NB4 (cell line): Measurements from ENCODE around the gene KCNQ2.

Source experiments
- POLR2A ChIP-seq: IDR thresholded peaks from 2 replicates; pipeline ENCODE4 v1.6.1; 2011; ENCODE audit warnings: mild to moderate bottlenecking; ENCODE audit not compliant: insufficient read length; ENCODE audit errors: extremely low read depth
- TF ChIP-seq, protein P1 (sequence below): IDR thresholded peaks from one replicate; pipeline ENCODE4 v1.5.1; 2012; ENCODE audit warnings: low read depth, low read length
- TF ChIP-seq, protein P2 (sequence below): IDR thresholded peaks from 2 replicates; pipeline ENCODE4 v1.6.1; 2011; ENCODE audit warnings: low read depth, low read length

DNA sequence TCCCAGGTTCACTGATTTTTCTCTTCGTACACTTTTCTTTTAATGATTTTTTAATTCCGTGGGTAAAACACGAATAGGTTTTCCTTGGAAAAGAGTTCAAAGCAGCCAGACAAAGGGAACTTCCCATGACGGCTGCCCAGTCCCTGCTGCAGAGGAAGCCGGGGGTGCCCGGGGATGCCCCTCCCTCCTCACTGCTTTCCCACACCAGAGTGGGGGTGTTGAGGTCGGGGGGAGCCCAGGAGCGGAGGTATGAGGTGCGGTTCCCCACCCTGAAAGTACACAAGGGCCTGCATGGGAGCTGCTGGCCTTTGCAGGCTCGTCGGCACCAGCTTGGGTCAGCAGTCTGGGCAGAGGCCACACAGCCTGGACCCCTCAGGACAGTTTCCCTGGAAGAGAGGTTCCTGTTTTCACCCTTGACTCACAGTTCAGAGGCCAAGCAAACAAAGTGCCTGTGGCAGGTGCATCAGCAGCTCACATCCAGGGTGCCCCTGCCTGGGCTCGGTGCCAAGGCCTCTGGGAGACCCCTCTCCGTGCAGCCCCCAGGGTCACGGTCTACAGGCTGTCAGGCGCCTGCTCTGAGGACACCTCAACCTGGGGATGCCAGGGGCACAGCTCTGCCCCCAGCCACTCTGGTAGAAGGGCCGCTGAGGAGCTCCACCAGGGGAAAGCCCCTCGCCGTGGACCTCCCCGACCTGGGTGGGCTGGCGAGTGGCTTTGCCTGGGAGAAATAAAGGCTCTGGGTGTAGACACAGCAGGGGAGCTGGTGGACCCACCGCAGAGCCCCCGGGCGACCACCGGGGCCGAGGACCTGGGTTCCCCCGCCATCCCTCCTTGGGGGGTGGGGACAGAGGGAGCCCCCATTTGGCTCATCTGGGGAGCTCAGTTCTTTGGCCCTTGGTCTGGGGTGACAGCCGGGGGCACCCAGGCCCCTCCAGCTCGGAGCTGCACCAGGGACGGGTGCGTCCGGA, 95.9 kb downstream of the KCNQ2 start:
- TF ChIP-seq, protein P1, sequence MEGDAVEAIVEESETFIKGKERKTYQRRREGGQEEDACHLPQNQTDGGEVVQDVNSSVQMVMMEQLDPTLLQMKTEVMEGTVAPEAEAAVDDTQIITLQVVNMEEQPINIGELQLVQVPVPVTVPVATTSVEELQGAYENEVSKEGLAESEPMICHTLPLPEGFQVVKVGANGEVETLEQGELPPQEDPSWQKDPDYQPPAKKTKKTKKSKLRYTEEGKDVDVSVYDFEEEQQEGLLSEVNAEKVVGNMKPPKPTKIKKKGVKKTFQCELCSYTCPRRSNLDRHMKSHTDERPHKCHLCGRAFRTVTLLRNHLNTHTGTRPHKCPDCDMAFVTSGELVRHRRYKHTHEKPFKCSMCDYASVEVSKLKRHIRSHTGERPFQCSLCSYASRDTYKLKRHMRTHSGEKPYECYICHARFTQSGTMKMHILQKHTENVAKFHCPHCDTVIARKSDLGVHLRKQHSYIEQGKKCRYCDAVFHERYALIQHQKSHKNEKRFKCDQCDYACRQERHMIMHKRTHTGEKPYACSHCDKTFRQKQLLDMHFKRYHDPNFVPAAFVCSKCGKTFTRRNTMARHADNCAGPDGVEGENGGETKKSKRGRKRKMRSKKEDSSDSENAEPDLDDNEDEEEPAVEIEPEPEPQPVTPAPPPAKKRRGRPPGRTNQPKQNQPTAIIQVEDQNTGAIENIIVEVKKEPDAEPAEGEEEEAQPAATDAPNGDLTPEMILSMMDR, result no peak
- TF ChIP-seq, protein P2, sequence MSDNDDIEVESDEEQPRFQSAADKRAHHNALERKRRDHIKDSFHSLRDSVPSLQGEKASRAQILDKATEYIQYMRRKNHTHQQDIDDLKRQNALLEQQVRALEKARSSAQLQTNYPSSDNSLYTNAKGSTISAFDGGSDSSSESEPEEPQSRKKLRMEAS, result no peak
- TF ChIP-seq POLR2A, result no peak
